GM23338 (cell line): ENCODE measurements around the gene TSC2.

Experiments
- POLR2AphosphoS5 ChIP-seq: IDR thresholded peaks from 2 replicates; pipeline ENCODE4 v1.6.1; 2016; ENCODE audit warnings: antibody characterized with exemption, low read depth
- TF ChIP-seq, protein P1 (sequence below): IDR thresholded peaks from 2 replicates; pipeline ENCODE4 v1.6.1; 2016; ENCODE audit warnings: antibody characterized with exemption
- TF ChIP-seq, protein P2 (sequence below), 2 experiments: fragments of 200-600 bp in 1 of 2; sonication (generic) in 1 of 2; conservative IDR thresholded peaks; 2 replicates each; pipeline versions ENCODE4 v1.5.1 to v1.6.1; 2016 to 2017; ENCODE audit warnings: antibody characterized with exemption in 2 of 2, low read depth in 2 of 2, mild to moderate bottlenecking in 2 of 2, moderate library complexity in 1 of 2
- TF ChIP-seq, protein P3 (sequence below): IDR thresholded peaks from one replicate; pipeline ENCODE4 v1.6.1; 2018; ENCODE audit warnings: antibody characterized with exemption; ENCODE audit not compliant: unreplicated experiment

DNA sequence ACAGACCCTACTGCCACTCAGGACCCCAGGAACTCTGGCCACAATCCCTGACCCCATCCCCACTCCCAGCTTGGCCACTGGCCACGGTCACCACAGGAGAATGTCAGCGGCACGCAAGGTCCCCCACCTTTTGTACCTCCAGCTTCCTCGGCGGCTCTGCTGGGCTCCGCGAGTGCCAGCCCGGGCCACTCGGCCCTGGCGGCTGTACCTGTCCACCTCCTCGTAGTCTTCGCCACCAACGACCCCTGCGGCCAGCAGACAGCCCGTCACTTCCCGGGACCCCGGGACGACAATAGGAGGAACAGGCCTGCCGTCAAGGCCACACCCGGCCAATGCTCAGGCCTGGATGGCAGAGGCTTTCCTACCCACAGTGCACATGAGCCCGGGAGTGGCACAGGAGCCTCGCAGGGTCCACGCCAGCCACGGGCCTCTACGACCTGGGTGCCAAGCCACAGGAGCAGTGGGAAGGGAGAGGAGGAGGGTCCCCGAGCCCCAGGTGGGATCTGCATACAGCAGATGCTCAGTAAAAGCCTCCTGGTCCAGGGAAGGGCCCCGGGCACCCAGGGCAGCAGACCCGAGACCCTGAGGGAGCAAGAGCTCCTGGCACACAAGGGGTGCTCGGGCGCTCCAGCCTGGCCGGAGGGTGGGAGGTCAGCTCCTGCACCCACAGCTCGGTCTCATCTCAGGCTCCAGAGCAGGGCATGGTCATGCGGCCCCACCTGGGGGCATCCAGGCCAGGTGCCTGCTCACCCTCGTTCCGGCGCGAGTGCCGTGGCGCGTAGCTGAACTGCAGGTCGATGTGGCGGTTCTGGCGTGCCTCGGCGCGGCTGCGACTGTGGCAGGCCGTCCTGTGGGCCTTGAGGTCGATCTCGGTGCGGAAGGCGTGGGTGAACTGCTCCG is 46.1 kb upstream of the TSC2 start:
- TF ChIP-seq, protein P1, sequence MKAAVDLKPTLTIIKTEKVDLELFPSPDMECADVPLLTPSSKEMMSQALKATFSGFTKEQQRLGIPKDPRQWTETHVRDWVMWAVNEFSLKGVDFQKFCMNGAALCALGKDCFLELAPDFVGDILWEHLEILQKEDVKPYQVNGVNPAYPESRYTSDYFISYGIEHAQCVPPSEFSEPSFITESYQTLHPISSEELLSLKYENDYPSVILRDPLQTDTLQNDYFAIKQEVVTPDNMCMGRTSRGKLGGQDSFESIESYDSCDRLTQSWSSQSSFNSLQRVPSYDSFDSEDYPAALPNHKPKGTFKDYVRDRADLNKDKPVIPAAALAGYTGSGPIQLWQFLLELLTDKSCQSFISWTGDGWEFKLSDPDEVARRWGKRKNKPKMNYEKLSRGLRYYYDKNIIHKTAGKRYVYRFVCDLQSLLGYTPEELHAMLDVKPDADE: no peak
- TF ChIP-seq, protein P2, sequence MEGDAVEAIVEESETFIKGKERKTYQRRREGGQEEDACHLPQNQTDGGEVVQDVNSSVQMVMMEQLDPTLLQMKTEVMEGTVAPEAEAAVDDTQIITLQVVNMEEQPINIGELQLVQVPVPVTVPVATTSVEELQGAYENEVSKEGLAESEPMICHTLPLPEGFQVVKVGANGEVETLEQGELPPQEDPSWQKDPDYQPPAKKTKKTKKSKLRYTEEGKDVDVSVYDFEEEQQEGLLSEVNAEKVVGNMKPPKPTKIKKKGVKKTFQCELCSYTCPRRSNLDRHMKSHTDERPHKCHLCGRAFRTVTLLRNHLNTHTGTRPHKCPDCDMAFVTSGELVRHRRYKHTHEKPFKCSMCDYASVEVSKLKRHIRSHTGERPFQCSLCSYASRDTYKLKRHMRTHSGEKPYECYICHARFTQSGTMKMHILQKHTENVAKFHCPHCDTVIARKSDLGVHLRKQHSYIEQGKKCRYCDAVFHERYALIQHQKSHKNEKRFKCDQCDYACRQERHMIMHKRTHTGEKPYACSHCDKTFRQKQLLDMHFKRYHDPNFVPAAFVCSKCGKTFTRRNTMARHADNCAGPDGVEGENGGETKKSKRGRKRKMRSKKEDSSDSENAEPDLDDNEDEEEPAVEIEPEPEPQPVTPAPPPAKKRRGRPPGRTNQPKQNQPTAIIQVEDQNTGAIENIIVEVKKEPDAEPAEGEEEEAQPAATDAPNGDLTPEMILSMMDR (conservative IDR thresholded peaks at IDR 0.05; ENCODE audit: low read depth in 2 of 2): no peak
- no peak for TF ChIP-seq POLR2AphosphoS5
- TF ChIP-seq, protein P3, sequence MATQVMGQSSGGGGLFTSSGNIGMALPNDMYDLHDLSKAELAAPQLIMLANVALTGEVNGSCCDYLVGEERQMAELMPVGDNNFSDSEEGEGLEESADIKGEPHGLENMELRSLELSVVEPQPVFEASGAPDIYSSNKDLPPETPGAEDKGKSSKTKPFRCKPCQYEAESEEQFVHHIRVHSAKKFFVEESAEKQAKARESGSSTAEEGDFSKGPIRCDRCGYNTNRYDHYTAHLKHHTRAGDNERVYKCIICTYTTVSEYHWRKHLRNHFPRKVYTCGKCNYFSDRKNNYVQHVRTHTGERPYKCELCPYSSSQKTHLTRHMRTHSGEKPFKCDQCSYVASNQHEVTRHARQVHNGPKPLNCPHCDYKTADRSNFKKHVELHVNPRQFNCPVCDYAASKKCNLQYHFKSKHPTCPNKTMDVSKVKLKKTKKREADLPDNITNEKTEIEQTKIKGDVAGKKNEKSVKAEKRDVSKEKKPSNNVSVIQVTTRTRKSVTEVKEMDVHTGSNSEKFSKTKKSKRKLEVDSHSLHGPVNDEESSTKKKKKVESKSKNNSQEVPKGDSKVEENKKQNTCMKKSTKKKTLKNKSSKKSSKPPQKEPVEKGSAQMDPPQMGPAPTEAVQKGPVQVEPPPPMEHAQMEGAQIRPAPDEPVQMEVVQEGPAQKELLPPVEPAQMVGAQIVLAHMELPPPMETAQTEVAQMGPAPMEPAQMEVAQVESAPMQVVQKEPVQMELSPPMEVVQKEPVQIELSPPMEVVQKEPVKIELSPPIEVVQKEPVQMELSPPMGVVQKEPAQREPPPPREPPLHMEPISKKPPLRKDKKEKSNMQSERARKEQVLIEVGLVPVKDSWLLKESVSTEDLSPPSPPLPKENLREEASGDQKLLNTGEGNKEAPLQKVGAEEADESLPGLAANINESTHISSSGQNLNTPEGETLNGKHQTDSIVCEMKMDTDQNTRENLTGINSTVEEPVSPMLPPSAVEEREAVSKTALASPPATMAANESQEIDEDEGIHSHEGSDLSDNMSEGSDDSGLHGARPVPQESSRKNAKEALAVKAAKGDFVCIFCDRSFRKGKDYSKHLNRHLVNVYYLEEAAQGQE: no peak
